Measurements from ENCODE around the gene RYR3.

Gene RYR3

GRCh38 chr15:33371159-33371558 is 60.4 kb downstream of the RYR3 start:
- Histone ChIP-seq H3K4me3 (IDR thresholded peaks at IDR 0.05; ENCODE audit: insufficient read depth, low read depth, low read length) (no peak overlapping the region), H3K27me3 (ENCODE audit: insufficient read depth, low read depth) (no peaks in the 10 kb centered on the region), H3K79me2 (ENCODE audit: insufficient read depth, low read depth) (no peaks in the 10 kb centered on the region), H3K4me1 (ENCODE audit: low read depth, poor library complexity, severe bottlenecking) (no peaks in the 10 kb centered on the region), H4K20me1 (ENCODE audit: insufficient read depth) (no peaks in the 10 kb centered on the region), H3K9ac (no peak overlapping the region), H3K36me3 (ENCODE audit: insufficient read depth) (no peaks in the 10 kb centered on the region), H3K4me2 (no peak overlapping the region), H3K27ac (no peak overlapping the region), H2AFZ (ENCODE audit: low read depth) (no peak overlapping the region)
- TF ChIP-seq CTCF (conservative IDR thresholded peaks at IDR 0.05; ENCODE audit: low read depth, low read length) = no peak

GRCh38 chr15:33374226-33374914 is 63.6 kb downstream of the RYR3 start:
- Histone ChIP-seq H3K27me3 (ENCODE audit: insufficient read depth, low read depth) (no peaks in the 10 kb centered on the region), H2AFZ (ENCODE audit: low read depth) (no peak overlapping the region), H4K20me1 (ENCODE audit: insufficient read depth) (no peaks in the 10 kb centered on the region), H3K4me2 (no peak overlapping the region), H3K36me3 (ENCODE audit: insufficient read depth) (no peaks in the 10 kb centered on the region), H3K4me3 (IDR thresholded peaks at IDR 0.05; ENCODE audit: insufficient read depth, low read depth, low read length) (no peak overlapping the region), H3K79me2 (ENCODE audit: insufficient read depth, low read depth) (no peaks in the 10 kb centered on the region), H3K27ac (no peak overlapping the region), H3K4me1 (ENCODE audit: low read depth, poor library complexity, severe bottlenecking) (no peaks in the 10 kb centered on the region), H3K9ac (no peak overlapping the region)
- no peak for TF ChIP-seq CTCF (conservative IDR thresholded peaks at IDR 0.05; ENCODE audit: low read depth, low read length)

- Histone ChIP-seq H3K4me1 (ENCODE audit: low read depth, poor library complexity, severe bottlenecking) (no peaks in the 10 kb centered on the region), H4K20me1 (ENCODE audit: insufficient read depth) (no peaks in the 10 kb centered on the region), H3K36me3 (ENCODE audit: insufficient read depth) (no peaks in the 10 kb centered on the region), H3K4me3 (IDR thresholded peaks at IDR 0.05; ENCODE audit: insufficient read depth, low read depth, low read length) (no peak overlapping the region), H3K79me2 (ENCODE audit: insufficient read depth, low read depth) (no peaks in the 10 kb centered on the region), H3K9ac (no peak overlapping the region), H3K27me3 (ENCODE audit: insufficient read depth, low read depth) (no peaks in the 10 kb centered on the region), H2AFZ (ENCODE audit: low read depth) (no peak overlapping the region), H3K27ac (no peak overlapping the region), H3K4me2 (no peak overlapping the region)
- no peak for TF ChIP-seq CTCF (conservative IDR thresholded peaks at IDR 0.05; ENCODE audit: low read depth, low read length)
Observed at GRCh38 chr15:33375236-33375635, 64.5 kb downstream of the RYR3 start.

- Histone ChIP-seq H4K20me1 (ENCODE audit: insufficient read depth) (no peaks in the 10 kb centered on the region), H3K4me2 (no peak overlapping the region), H2AFZ (ENCODE audit: low read depth) (no peak overlapping the region), H3K79me2 (ENCODE audit: insufficient read depth, low read depth) (no peaks in the 10 kb centered on the region), H3K36me3 (ENCODE audit: insufficient read depth) (no peaks in the 10 kb centered on the region), H3K27ac (no peak overlapping the region), H3K4me3 (IDR thresholded peaks at IDR 0.05; ENCODE audit: insufficient read depth, low read depth, low read length) (no peak overlapping the region), H3K27me3 (ENCODE audit: insufficient read depth, low read depth) (no peaks in the 10 kb centered on the region), H3K9ac (no peak overlapping the region), H3K4me1 (ENCODE audit: low read depth, poor library complexity, severe bottlenecking) (no peaks in the 10 kb centered on the region)
- no peak for TF ChIP-seq CTCF (conservative IDR thresholded peaks at IDR 0.05; ENCODE audit: low read depth, low read length)
Observed at GRCh38 chr15:33377204-33377603, 66.4 kb downstream of the RYR3 start.
